IMR-90 (cell line): ENCODE results near the gene VAV3. TPM values are rescaled to one million over a fixed set of nuclear protein-coding genes. Genes with fewer than 3 reads are reported as not detected.

Source experiments
- ATAC-seq: fragments of 200-7000 bp; cut with Tn5 transposase; 2 replicates; pipeline ENCODE4 v1.9.1; 2020; ENCODE audit warnings: low read depth, mild to moderate bottlenecking, moderate library complexity
- BruUV-seq: library from RNA; stranded (reverse); fragments of 400-500 nt; replicated peaks from 2 replicates; lab custom pipeline; 2021; lab: Mats Ljungman, UMichigan
- CTCF ChIA-PET: fragments of 300-600 bp; formaldehyde crosslinking; extraction: SDS; loops from one replicate; lab custom pipeline; 2021; ENCODE audit warnings: antibody characterized with exemption; lab: Yijun Ruan, JAX
- POLR2A ChIA-PET: fragments of 300-600 bp; sonication (Branson Sonifier 250); formaldehyde crosslinking; loops from one replicate; lab custom pipeline; 2022; ENCODE audit warnings: antibody characterized with exemption; ENCODE audit not compliant: unreplicated experiment; lab: Charles Lee
- DNase-seq: peaks from one replicate; pipeline ENCODE4 v3.0.0; 2013
- H2AFZ ChIP-seq: replicated peaks from 2 replicates; pipeline ENCODE3; 2013; ENCODE audit warnings: low read length, mild to moderate bottlenecking; ENCODE audit not compliant: poor library complexity
- H2AK5ac ChIP-seq: 2 replicates; pipeline ENCODE4 v1.6.1; 2013; ENCODE audit warnings: low read depth, low read length, inconsistent platforms
- H2AK9ac ChIP-seq: replicated peaks from 2 replicates; pipeline ENCODE3; 2013; ENCODE audit warnings: mild to moderate bottlenecking, low read depth, low read length, moderate library complexity; ENCODE audit not compliant: poor library complexity
- H2BK120ac ChIP-seq: 2 replicates; pipeline ENCODE4 v1.6.1; 2013; ENCODE audit warnings: low read depth, low read length, inconsistent platforms
- H2BK15ac ChIP-seq: 3 replicates; pipeline ENCODE4 v1.6.1; 2013; ENCODE audit warnings: low read depth, low read length, inconsistent platforms
- H2BK20ac ChIP-seq: 2 replicates; pipeline ENCODE4 v1.6.1; 2013; ENCODE audit warnings: low read depth, mild to moderate bottlenecking, inconsistent platforms, low read length, moderate library complexity
- H2BK5ac ChIP-seq: 2 replicates; pipeline ENCODE4 v1.6.1; 2013; ENCODE audit warnings: mild to moderate bottlenecking, low read depth, low read length, inconsistent platforms; ENCODE audit not compliant: poor library complexity, severe bottlenecking
- H3K14ac ChIP-seq: replicated peaks from 2 replicates; pipeline ENCODE4 v1.6.1; 2013; ENCODE audit warnings: low read depth, low read length, inconsistent platforms
- H3K18ac ChIP-seq: 2 replicates; pipeline ENCODE4 v1.6.1; 2013; ENCODE audit warnings: low read depth, low read length, control low read depth
- H3K23ac ChIP-seq: 2 replicates; pipeline ENCODE4 v1.6.1; 2013; ENCODE audit warnings: low read depth, low read length, inconsistent platforms
- H3K27ac ChIP-seq: 2 replicates; pipeline ENCODE4 v1.5.1; 2013; ENCODE audit warnings: mild to moderate bottlenecking, control low read depth, low read length; ENCODE audit not compliant: insufficient read depth
- H3K27me3 ChIP-seq: 2 replicates; pipeline ENCODE4 v1.6.1; 2013; ENCODE audit warnings: low read length; ENCODE audit not compliant: control insufficient read depth, insufficient read depth
- H3K36me3 ChIP-seq: 2 replicates; pipeline ENCODE4 v1.6.1; 2013; ENCODE audit warnings: low read length, mixed read lengths; ENCODE audit not compliant: control insufficient read depth, insufficient read depth
- H3K4ac ChIP-seq: 2 replicates; pipeline ENCODE4 v1.6.1; 2013; ENCODE audit warnings: low read depth, low read length, inconsistent platforms
- H3K4me1 ChIP-seq: 2 replicates; pipeline ENCODE4 v1.6.1; 2013; ENCODE audit warnings: low read length, mixed read lengths; ENCODE audit not compliant: control insufficient read depth, insufficient read depth
- H3K4me2 ChIP-seq: 2 replicates; pipeline ENCODE4 v1.6.1; 2013; ENCODE audit warnings: low read depth, mild to moderate bottlenecking, control low read depth, low read length, moderate library complexity
- H3K4me3 ChIP-seq: 2 replicates; pipeline ENCODE4 v1.5.1; 2013; ENCODE audit warnings: low read depth, mild to moderate bottlenecking, control low read depth, low read length, moderate library complexity; ENCODE audit not compliant: insufficient read depth
- H3K56ac ChIP-seq: 2 replicates; pipeline ENCODE4 v1.6.1; 2013; ENCODE audit warnings: low read length, inconsistent platforms; ENCODE audit not compliant: insufficient read depth; ENCODE audit errors: extremely low read depth
- H3K79me1 ChIP-seq, 2 experiments: 2 replicates each; pipeline ENCODE4 v1.6.1; 2013; ENCODE audit warnings: low read length in 2 of 2, inconsistent platforms in 1 of 2, low read depth in 1 of 2
- H3K9ac ChIP-seq: 2 replicates; pipeline ENCODE4 v1.6.1; 2013; ENCODE audit warnings: low read depth, low read length, control low read depth
- H3K9me1 ChIP-seq: 2 replicates; pipeline ENCODE4 v1.6.1; 2013; ENCODE audit warnings: low read length, inconsistent platforms; ENCODE audit not compliant: insufficient read depth
- H3K9me3 ChIP-seq: 2 replicates; pipeline ENCODE4 v1.6.1; 2013; ENCODE audit warnings: low read length; ENCODE audit not compliant: control insufficient read depth, insufficient read depth
- H4K20me1 ChIP-seq: 2 replicates; pipeline ENCODE4 v1.6.1; 2013; ENCODE audit warnings: low read length, inconsistent platforms; ENCODE audit not compliant: insufficient read depth
- H4K5ac ChIP-seq: 2 replicates; pipeline ENCODE4 v1.6.1; 2013; ENCODE audit warnings: mild to moderate bottlenecking, low read depth, low read length, control low read depth
- H4K8ac ChIP-seq, 2 experiments: 2 replicates each; pipeline ENCODE4 v1.6.1; 2013; ENCODE audit warnings: low read depth in 2 of 2, low read length in 2 of 2, control low read depth in 1 of 2, inconsistent platforms in 1 of 2
- H4K91ac ChIP-seq: 2 replicates; pipeline ENCODE4 v1.6.1; 2013; ENCODE audit warnings: low read depth, low read length, inconsistent platforms; ENCODE audit not compliant: insufficient read depth
- ELK1 ChIP-seq: fragments of 150-350 bp; IDR thresholded peaks from 2 replicates; pipeline ENCODE4 v1.6.1; 2016; ENCODE audit warnings: low read depth, mild to moderate bottlenecking, low read length, moderate library complexity, borderline replicate concordance
- RCOR1 ChIP-seq: IDR thresholded peaks from 2 replicates; pipeline ENCODE4 v1.6.1; 2012; ENCODE audit warnings: mild to moderate bottlenecking, low read length, improper control_type of control experiment; ENCODE audit not compliant: insufficient replicate concordance
- SMC3 ChIP-seq: fragments of 150-350 bp; IDR thresholded peaks from 2 replicates; pipeline ENCODE4 v1.6.1; 2016; ENCODE audit warnings: low read depth, mild to moderate bottlenecking, antibody characterized with exemption, low read length, moderate library complexity
- WGBS, 2 experiments: methylation state at CpG; one replicate each; pipeline versions ENCODE4 v1.1.5 to v1.1.7; 2013; ENCODE audit warnings: missing lambda C conversion rate in 2 of 2; ENCODE audit not compliant: insufficient read length in 1 of 2; ENCODE audit errors: extremely low coverage in 2 of 2; 5-methylcytosine and 5-hydroxymethylcytosine counted together
- dilution Hi-C: fragments of 300-500 bp; cut with HindIII; formaldehyde crosslinking; loops from one replicate; pipeline ENCODE4 v1.14.3; 2018; ENCODE audit warnings: low sequenced_read_pairs; ENCODE audit not compliant: unreplicated experiment
- in situ Hi-C: fragments of 300-500 bp; cut with MboI; formaldehyde crosslinking; loops from 3 replicates; pipeline ENCODE4 v1.14.3; 2019; ENCODE audit warnings: low sequenced_read_pairs, inconsistent platforms, mixed read lengths
- intact Hi-C: fragments of 100-400 bp; cut with micrococcal nuclease; formaldehyde crosslinking; loops from 2 replicates; pipeline ENCODE4 v1.10.0; 2022
- polyA plus RNA-seq, 3 experiments: library from polyadenylated mRNA; depleted of rRNA; stranded (reverse); fragments of >200 nt; gene quantifications; 2 replicates each; pipeline ENCODE4 v1.2.3, GENCODE V29; 2012; ENCODE audit warnings: low replicate concordance in 1 of 3
- total RNA-seq: library from RNA; depleted of rRNA; stranded (reverse); fragments of >200 nt; gene quantifications from 2 replicates; pipeline ENCODE4 v1.2.3, GENCODE V29; 2012
- TF ChIP-seq, protein P1 (sequence below): conservative IDR thresholded peaks from 2 replicates; pipeline ENCODE4 v1.5.1; 2012; ENCODE audit warnings: mild to moderate bottlenecking, low read depth, low read length, improper control_type of control experiment
- TF ChIP-seq, protein P2 (sequence below): fragments of 150-350 bp; IDR thresholded peaks from 2 replicates; pipeline ENCODE4 v1.6.1; 2017; ENCODE audit warnings: mild to moderate bottlenecking, antibody characterized with exemption, low read length, low read depth

VAV3 gene
- total and polyA plus RNA-seq, 2 of the 4 experiments (the other 2 are of a cell fraction), result 0.12 to 0.18 TPM

DNA sequence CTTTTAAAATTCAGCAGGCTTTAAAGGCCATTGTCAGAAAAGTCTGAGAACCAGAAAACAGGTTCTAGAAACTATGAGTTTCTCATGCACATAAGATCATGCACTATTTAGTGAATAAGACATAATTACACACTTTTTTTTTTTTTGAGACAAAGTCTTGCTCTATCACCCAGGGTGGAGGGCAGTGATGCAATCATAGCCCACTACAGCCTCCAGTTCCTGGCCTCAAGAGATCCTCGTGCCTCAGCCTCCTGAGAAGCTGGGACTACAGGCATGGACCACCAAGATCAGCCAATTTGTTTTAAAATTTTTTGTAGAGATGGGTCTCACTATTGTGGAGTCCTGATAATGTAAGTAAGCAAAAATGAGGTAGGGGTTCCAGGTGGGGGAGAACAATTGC lies 134.9 kb downstream of the VAV3 start:
- Histone ChIP-seq H3K27ac (no peak overlapping the region), H4K8ac (no peak overlapping the region), H4K5ac (no peak overlapping the region), H3K56ac (no peak overlapping the region), H3K27me3 (no peaks in the 10 kb centered on the region), H2BK20ac (no peak overlapping the region), H3K23ac (no peak overlapping the region), H3K4me2 (no peak overlapping the region), H2AFZ (no peak overlapping the region), H3K9ac (no peak overlapping the region), H2AK5ac (no peak overlapping the region), H3K36me3 (no peaks in the 10 kb centered on the region), H3K14ac (no peak overlapping the region), H2BK15ac (no peak overlapping the region), H3K4ac (no peak overlapping the region), H2AK9ac (no peak overlapping the region), H3K4me1 (no peaks in the 10 kb centered on the region), H2BK120ac (no peak overlapping the region), H3K4me3 (no peak overlapping the region), H3K9me1 (no peaks in the 10 kb centered on the region), H3K18ac (no peak overlapping the region), H3K9me3 (no peaks in the 10 kb centered on the region), H4K20me1 (no peaks in the 10 kb centered on the region), H3K79me1 (no peaks in the 10 kb centered on the region), H4K91ac (no peak overlapping the region), H2BK5ac (no peak overlapping the region)
- no peak for ATAC-seq
- TF ChIP-seq, protein P1, sequence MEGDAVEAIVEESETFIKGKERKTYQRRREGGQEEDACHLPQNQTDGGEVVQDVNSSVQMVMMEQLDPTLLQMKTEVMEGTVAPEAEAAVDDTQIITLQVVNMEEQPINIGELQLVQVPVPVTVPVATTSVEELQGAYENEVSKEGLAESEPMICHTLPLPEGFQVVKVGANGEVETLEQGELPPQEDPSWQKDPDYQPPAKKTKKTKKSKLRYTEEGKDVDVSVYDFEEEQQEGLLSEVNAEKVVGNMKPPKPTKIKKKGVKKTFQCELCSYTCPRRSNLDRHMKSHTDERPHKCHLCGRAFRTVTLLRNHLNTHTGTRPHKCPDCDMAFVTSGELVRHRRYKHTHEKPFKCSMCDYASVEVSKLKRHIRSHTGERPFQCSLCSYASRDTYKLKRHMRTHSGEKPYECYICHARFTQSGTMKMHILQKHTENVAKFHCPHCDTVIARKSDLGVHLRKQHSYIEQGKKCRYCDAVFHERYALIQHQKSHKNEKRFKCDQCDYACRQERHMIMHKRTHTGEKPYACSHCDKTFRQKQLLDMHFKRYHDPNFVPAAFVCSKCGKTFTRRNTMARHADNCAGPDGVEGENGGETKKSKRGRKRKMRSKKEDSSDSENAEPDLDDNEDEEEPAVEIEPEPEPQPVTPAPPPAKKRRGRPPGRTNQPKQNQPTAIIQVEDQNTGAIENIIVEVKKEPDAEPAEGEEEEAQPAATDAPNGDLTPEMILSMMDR, result no peak
- TF ChIP-seq ELK1, result no peak
- TF ChIP-seq, protein P2, sequence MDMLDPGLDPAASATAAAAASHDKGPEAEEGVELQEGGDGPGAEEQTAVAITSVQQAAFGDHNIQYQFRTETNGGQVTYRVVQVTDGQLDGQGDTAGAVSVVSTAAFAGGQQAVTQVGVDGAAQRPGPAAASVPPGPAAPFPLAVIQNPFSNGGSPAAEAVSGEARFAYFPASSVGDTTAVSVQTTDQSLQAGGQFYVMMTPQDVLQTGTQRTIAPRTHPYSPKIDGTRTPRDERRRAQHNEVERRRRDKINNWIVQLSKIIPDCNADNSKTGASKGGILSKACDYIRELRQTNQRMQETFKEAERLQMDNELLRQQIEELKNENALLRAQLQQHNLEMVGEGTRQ, result no peak
- TF ChIP-seq RCOR1, result no peak
- TF ChIP-seq SMC3, result no peak
- no peak for DNase-seq
- BruUV-seq, result no TSS peak
- in situ Hi-C loops (no loop called here), intact Hi-C loops (no loop called here), dilution Hi-C loops (no loop called here)
- CTCF ChIA-PET, result no interaction called here
- no CpG with 5 or more reads among the region's 1 CpG for WGBS, 2 experiments
- POLR2A ChIA-PET, result no interaction called here
